LHCN-M2 (cell line): ENCODE measurements around the gene CELF6. TPM values are rescaled to one million over a fixed set of nuclear protein-coding genes. Genes with fewer than 3 reads are reported as not detected.

ENCODE experiments used
- DNase-seq: peaks from one replicate; pipeline ENCODE4 v3.0.0-alpha.2; 2012; ENCODE audit warnings: low read depth
- total RNA-seq: library from RNA; depleted of rRNA; stranded (reverse); fragments of >200 nt; gene quantifications from 2 replicates; pipeline ENCODE4 v1.2.3, GENCODE V29; 2014; rRNA removed

CELF6 gene
- total RNA-seq, 1 experiment from 2014 or later: 0.46 TPM

- peak; percentile 98 for DNase-seq
Measured at GRCh38 chr15:72272213-72272996, 47.6 kb downstream of the CELF6 start, which contains the start of gene PARP6. Gene PARP6, minus strand, starts transcription at chr15:72272554. Its CDS starts 5,077 bp downstream, at chr15:72267477.

DNA sequence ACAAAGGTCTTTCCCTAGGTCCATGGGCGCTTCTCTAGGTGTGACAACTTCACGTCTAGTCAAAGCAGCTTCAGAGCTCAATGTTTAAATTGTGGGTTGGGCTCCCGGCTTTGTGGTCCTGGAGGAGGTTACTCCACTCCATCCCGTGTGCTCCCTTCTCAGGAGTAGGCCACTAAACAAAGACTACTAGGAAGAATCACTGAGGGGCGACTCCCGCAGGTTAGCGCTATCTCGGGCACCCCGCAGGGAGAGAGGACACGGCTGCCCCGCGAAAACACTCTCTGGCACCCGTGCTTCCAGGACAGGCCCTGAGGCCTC, 48.1 kb downstream of the CELF6 start:
- peak; percentile 16 for DNase-seq

GRCh38 chr15:72271221-72271620, 48.7 kb downstream of the CELF6 start:
- DNase-seq: no peak

- no peak for DNase-seq
Measured at GRCh38 chr15:72269739-72270138, 50.2 kb downstream of the CELF6 start.

- DNase-seq: no peak
Measured at GRCh38 chr15:72265031-72265430, 54.9 kb downstream of the CELF6 start.

- DNase-seq: no peak
Measured at GRCh38 chr15:72252663-72253299, 67.2 kb downstream of the CELF6 start.

- DNase-seq: no peak
Measured at GRCh38 chr15:72249142-72249810, 70.7 kb downstream of the CELF6 start.

- no peak for DNase-seq
Measured at GRCh38 chr15:72248514-72248913, 71.4 kb downstream of the CELF6 start.

- no peak for DNase-seq
Measured at GRCh38 chr15:72242775-72243370, 77.1 kb downstream of the CELF6 start.

DNA sequence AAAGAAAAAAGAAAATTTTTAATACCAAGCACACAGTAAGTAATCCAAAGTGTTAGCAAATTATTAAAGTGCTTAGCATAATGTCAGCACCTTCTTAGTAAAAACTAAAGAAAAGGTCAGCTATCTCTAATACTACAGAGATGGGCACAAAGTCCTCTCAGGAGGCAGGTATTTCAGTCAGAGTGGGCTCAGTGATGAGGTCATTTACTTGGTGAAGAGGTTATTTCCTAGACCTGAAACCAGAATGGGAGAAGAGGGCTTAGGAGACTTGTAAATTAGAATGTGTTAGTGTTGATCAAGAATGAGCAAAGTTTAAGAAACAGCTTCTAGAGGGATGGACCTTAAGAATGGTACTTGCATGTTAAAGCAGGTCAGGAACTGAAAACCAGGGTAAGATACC, 80.3 kb downstream of the CELF6 start:
- DNase-seq: no peak

DNA sequence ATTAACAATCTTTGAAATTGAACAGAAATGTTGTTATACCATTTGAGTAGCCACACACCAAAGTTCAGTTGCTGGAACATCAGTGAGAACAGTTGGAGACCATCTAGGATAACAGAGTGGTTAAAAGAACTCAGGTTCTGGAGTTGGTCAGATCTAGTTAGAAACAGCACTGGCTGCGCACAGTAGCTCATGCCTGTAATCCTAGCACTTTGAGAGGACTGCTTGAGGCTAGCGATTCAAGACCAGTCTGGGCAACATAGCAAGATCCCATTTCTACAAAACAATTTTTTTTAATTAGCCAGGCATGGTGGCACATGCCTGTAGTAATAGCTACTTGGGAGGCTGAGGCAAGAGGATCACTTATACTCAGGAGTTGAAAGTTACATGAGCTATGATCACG, 81.4 kb downstream of the CELF6 start:
- DNase-seq: no peak

- DNase-seq: no peak
Measured at GRCh38 chr15:72237853-72238224, 82.1 kb downstream of the CELF6 start.

- DNase-seq: peak; percentile 98
Measured at GRCh38 chr15:72237029-72237852, 82.7 kb downstream of the CELF6 start.

DNA sequence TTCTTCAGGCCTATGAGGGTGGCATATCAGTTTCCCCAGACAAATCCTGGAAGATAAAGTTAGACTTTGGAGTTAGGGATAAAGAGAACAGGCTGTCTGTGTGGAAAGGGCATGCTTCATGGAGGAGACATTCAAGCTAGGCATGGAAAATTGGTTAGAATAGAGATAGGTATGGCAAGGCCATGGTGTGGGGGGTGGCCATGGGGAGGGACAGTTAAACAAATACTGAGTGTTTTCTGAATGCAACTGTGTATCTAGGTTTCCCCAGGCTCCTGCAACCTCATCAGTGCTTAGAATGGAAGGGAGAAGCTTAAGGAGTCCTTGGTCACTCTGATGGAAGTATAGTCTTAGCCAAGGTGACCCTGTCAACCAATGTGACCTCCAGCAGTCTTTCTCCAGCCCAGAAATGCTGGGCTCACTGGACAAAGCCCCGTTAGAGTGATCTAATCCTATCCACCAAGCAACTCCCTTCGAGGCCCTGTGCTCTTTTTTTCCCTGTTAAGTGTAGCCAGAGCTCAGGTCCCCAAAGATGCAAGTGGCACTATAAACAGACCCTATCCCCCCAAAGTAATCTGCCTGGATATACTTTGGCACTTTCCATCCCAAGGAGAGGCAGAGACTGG, 83.5 kb downstream of the CELF6 start:
- DNase-seq: no peak

DNA sequence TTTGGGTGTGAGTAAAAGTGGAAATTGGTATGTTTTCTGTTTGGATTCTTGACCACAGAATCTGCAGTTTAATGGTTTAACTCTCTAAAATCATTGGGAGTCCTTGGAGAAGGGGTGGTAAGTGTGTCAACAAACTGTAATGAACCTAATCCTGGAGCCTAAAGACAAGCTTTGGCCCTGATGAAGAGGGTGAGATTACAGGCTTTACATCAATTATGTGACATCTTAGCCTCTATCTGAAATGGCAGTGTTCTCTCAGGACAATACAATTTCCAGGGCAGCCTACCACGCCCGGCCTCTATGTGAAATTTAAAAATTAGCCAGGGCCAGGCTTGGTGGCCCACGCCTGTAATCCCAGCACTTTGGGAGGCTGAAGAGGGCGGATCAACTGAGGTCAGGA, 84.7 kb downstream of the CELF6 start:
- no peak for DNase-seq

Other genes starting within 250 kb of the CELF6 start
- gene MYO9A, start 202.0 kb downstream of the CELF6 start, total RNA-seq: 19.8 and 22.4 TPM in 2 replicates
- gene SENP8, start 201.8 kb downstream of the CELF6 start, total RNA-seq: 2.8 and 3.7 TPM in 2 replicates
- gene GRAMD2A, start 122.4 kb downstream of the CELF6 start, total RNA-seq: 0.06 TPM in 1 of 2 replicates, not detected in the other
- 3,615 and 3,840 TPM in 2 replicates for gene PKM, start 89.0 kb downstream of the CELF6 start, total RNA-seq
- gene PARP6, start 47.6 kb downstream of the CELF6 start, total RNA-seq: 27.8 and 32.5 TPM in 2 replicates
- 89.3 and 127 TPM in 2 replicates for gene HEXA, start 55.9 kb upstream of the CELF6 start, total RNA-seq
- gene TMEM202, start 78.1 kb upstream of the CELF6 start, total RNA-seq: not detected in 2 replicates
- gene ARIH1, start 154.2 kb upstream of the CELF6 start, total RNA-seq: 29.2 and 29.5 TPM in 2 replicates